Glutamatergic neuron (in vitro differentiated cells): ENCODE data around the gene MAGEA11. TPM values are rescaled to one million over a fixed set of nuclear protein-coding genes. Genes with fewer than 3 reads are reported as not detected.
"Not testable (repeated sequence)": the region's sequence is repeated elsewhere in the genome, so short reads cannot be mapped to it uniquely, and the experiment has no call there.

Experiments used
- DNase-seq: peaks from one replicate; pipeline ENCODE4 v3.0.0; 2022
- H3K27ac Mint-ChIP-seq: one replicate; pipeline ENCODE4 v1.8.0; 2020; ENCODE audit warnings: mild to moderate bottlenecking, mixed read lengths, inconsistent platforms; ENCODE audit not compliant: unreplicated experiment
- H3K27me3 Mint-ChIP-seq: one replicate; pipeline ENCODE4 v1.8.0; 2020; ENCODE audit warnings: mild to moderate bottlenecking, moderate library complexity, mixed read lengths, inconsistent platforms; ENCODE audit not compliant: unreplicated experiment
- H3K36me3 Mint-ChIP-seq: one replicate; pipeline ENCODE4 v1.8.0; 2020; ENCODE audit warnings: mild to moderate bottlenecking, mixed read lengths, inconsistent platforms; ENCODE audit not compliant: unreplicated experiment
- H3K4me1 Mint-ChIP-seq: one replicate; pipeline ENCODE4 v1.8.0; 2020; ENCODE audit warnings: mild to moderate bottlenecking, low read depth, mixed read lengths, inconsistent platforms; ENCODE audit not compliant: unreplicated experiment
- H3K4me3 Mint-ChIP-seq: one replicate; pipeline ENCODE4 v1.8.0; 2020; ENCODE audit warnings: mild to moderate bottlenecking, mixed read lengths, inconsistent platforms; ENCODE audit not compliant: unreplicated experiment
- H3K9me3 Mint-ChIP-seq: one replicate; pipeline ENCODE4 v1.8.0; 2020; ENCODE audit warnings: mild to moderate bottlenecking, moderate library complexity, mixed read lengths, inconsistent platforms; ENCODE audit not compliant: unreplicated experiment
- total RNA-seq: library from RNA; stranded (reverse); fragmentation: NEBNext Ultra II Directional; extraction: Animal tissue kit (Norgen Biotek cat#: 25700); gene quantifications from one replicate; pipeline ENCODE4 v1.2.1, GENCODE V29; 2021; ENCODE audit not compliant: unreplicated experiment
- TF ChIP-seq, protein P1 (sequence below): fragments of 200-600 bp; sonication (generic); IDR thresholded peaks from one replicate; pipeline ENCODE4 v1.5.0; 2021; ENCODE audit not compliant: partially characterized antibody, unreplicated experiment

Gene MAGEA11
- total RNA-seq, 1 donor from 2014 or later: not detected

DNA sequence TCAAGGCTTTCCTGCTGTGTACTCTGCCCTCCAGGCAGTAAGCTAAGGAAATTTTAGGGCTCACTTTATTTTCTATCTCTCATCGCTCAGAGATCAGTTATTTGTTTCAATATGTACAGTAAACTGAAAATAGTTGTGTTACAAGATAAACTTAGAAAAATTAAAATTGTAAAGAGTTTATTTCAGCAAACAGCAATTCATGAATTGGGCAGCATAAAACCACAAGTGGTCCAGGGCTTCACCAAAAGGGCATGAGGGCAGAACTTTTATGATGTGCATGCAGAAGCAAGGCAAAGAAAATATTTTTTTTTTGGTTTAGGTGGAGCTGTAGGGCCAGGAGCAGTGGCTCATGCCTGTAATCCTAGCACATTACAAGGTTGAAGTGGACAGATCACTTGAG lies 20.1 kb upstream of the MAGEA11 start:
- Mint-ChIP-seq H3K27me3 (no peaks in the 10 kb centered on the region), H3K4me1 (no peaks in the 10 kb centered on the region), H3K36me3 (peaks cover 5% of the 10 kb centered on the region), H3K4me3 (no peak overlapping the region), H3K9me3 (no peaks in the 10 kb centered on the region), H3K27ac (no peak overlapping the region)
- TF ChIP-seq, protein P1, sequence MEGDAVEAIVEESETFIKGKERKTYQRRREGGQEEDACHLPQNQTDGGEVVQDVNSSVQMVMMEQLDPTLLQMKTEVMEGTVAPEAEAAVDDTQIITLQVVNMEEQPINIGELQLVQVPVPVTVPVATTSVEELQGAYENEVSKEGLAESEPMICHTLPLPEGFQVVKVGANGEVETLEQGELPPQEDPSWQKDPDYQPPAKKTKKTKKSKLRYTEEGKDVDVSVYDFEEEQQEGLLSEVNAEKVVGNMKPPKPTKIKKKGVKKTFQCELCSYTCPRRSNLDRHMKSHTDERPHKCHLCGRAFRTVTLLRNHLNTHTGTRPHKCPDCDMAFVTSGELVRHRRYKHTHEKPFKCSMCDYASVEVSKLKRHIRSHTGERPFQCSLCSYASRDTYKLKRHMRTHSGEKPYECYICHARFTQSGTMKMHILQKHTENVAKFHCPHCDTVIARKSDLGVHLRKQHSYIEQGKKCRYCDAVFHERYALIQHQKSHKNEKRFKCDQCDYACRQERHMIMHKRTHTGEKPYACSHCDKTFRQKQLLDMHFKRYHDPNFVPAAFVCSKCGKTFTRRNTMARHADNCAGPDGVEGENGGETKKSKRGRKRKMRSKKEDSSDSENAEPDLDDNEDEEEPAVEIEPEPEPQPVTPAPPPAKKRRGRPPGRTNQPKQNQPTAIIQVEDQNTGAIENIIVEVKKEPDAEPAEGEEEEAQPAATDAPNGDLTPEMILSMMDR: no peak
- no peak for DNase-seq

DNA sequence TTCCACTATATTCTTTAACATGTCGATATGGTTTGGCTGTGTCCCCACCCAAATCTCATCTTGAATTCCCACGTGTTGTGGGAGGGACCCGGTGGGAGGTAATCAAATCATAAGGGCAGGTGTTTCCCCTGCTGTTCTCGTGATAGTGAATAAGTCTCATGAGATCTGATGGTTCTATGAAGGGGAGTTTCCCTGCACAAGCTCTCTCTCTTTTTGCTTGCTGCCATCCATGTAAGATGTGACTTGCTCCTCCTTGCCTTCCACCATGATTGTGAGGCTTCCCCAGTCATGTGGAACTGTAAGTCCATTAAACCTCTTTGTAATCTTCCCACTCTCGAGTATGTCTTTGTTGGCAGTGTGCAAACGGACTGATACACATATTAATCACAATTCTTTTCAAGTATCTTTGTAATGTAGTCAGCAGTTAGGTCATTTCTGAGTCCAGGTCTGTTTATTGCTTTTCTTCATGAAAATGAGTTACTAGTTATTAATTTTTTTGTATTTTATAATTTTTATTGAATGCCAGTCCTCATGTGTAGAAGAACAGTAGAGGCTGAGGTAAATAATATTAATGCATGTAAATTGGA lies 19.1 kb upstream of the MAGEA11 start:
- not testable (repeated sequence) for H3K27me3 Mint-ChIP-seq, H3K4me3 Mint-ChIP-seq, H3K27ac Mint-ChIP-seq, DNase-seq, H3K4me1 Mint-ChIP-seq, H3K9me3 Mint-ChIP-seq, H3K36me3 Mint-ChIP-seq

DNA sequence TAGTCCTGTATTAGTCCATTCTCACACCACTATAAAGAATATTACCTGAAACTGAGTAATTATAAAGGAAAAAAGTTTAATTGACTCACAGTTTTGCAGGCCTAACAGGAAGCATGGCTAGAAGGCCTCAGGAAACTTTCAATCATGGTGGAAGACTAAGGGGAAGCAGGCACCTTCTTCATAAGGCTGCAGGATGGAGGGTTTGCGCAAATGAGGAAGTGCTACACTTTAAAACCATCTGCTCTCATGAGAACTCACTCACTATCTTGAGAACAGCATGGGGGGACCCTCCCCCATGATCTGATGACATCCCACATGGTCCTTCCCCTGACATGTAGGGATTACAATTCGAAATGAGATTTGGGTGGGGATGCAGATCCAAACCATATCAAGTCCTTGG lies 12.1 kb upstream of the MAGEA11 start:
- DNase-seq: no peak
- Mint-ChIP-seq H3K4me1 (no peaks in the 10 kb centered on the region), H3K4me3 (no peak overlapping the region), H3K27me3 (no peaks in the 10 kb centered on the region), H3K9me3 (no peaks in the 10 kb centered on the region), H3K27ac (no peak overlapping the region), H3K36me3 (no peaks in the 10 kb centered on the region)
- TF ChIP-seq, protein P1: no peak

DNA sequence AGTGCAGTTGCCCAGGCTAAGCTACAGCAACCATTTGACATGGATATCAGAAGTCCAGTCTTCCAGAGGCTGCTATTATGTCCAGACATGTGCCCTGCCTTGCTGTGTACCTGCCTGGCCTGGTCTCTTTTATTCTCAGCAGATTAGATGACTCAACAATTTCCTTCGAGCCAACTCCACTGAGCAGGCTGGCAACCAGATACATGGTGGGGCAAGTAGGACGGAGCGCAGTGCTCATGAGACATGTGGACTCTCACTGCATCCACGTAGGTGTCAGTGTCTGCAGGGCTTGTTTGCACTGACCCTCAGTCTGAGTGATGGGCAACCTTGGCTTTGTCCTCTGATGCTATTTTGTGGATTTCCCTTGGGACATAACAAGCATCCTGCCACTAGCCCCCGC lies 7.2 kb upstream of the MAGEA11 start:
- Mint-ChIP-seq H3K4me1 (no peaks in the 10 kb centered on the region), H3K4me3 (no peak overlapping the region), H3K36me3 (no peaks in the 10 kb centered on the region), H3K9me3 (no peaks in the 10 kb centered on the region), H3K27me3 (no peaks in the 10 kb centered on the region), H3K27ac (no peak overlapping the region)
- no peak for DNase-seq
- TF ChIP-seq, protein P1: no peak

DNA sequence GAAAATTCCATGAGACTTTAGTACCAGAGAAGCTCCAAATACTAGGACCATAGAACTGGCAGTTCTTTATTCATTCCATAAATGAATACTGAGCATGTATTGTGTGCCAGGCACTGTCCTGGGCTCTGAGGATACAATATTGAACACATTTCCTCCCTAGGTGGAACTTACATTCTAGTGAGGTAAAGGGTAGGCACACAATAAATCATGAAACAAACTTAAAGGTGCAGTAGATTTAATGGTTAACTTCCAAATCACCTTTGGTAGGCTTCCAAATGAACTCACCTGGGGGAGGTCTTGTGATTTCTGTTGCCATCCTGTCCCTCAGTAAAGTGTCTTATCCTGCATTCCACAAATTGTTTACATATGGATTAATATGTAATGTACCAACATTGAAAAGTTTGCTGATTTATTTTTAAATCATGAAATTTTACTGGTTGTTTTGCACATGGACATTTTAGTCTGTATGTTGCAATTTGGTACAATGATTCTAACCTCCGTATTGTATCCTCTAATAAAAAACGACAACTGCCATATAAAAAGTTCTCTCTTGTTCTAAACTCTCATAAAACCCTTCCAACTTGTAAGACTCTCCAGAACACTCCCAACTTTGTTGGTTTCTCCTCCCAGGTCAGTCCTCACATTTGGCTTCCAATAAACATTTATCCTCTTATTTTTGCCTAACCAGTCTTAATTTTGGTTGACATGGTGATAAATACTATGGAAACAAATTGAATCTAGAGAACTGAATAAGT lies 4.5 kb upstream of the MAGEA11 start:
- Mint-ChIP-seq H3K4me1 (no peaks in the 10 kb centered on the region), H3K9me3 (no peaks in the 10 kb centered on the region), H3K27me3 (no peaks in the 10 kb centered on the region), H3K27ac (no peak overlapping the region), H3K4me3 (no peak overlapping the region), H3K36me3 (no peaks in the 10 kb centered on the region)
- TF ChIP-seq, protein P1: no peak
- no peak for DNase-seq
